SK-N-SH (cell line): ENCODE results near the gene LCORL. TPM values are rescaled to one million over a fixed set of nuclear protein-coding genes. Genes with fewer than 3 reads are reported as not detected.

Experiments used
- CTCF ChIA-PET: fragments of 300-600, 350-600 bp; formaldehyde crosslinking; extraction: SDS; loops from one replicate; lab custom pipeline; 2021; lab: Yijun Ruan, JAX
- POLR2A ChIA-PET: fragments of 350-600 bp; sonication (Branson Sonifier 250); formaldehyde crosslinking; extraction: SDS; loops from one replicate; lab custom pipeline; 2020; ENCODE audit warnings: antibody characterized with exemption, inconsistent platforms; lab: Yijun Ruan, JAX
- DNase-seq: peaks from one replicate; pipeline ENCODE4 v3.0.0; 2012
- H2AFZ ChIP-seq: fragments of 200-600 bp; sonication (generic); 2 replicates; pipeline ENCODE4 v1.8.1; 2016; ENCODE audit warnings: antibody characterized with exemption, mild to moderate bottlenecking, low read depth
- H3F3A ChIP-seq: fragments of 200-600 bp; sonication (generic); replicated peaks from 2 replicates; pipeline ENCODE3; 2016; ENCODE audit warnings: antibody characterized with exemption, mild to moderate bottlenecking; ENCODE audit not compliant: insufficient read depth
- H3K27ac ChIP-seq, 2 experiments: fragments of 200-500 bp in 1 of 2; fragments of 200-600 bp in 1 of 2; sonication (Bioruptor generic) in 1 of 2; sonication (generic), shearing (Covaris generic) in 1 of 2; 2 replicates each; pipeline versions ENCODE4 v1.5.1 to v1.6.1; 2014 to 2016; ENCODE audit warnings: low read depth in 2 of 2, inconsistent platforms in 1 of 2, low read length in 1 of 2, mild to moderate bottlenecking in 1 of 2, mixed read lengths in 1 of 2
- H3K27me3 ChIP-seq: fragments of 200-600 bp; sonication (generic), shearing (Covaris generic); 2 replicates; pipeline ENCODE4 v1.6.1; 2016; ENCODE audit warnings: mixed run types; ENCODE audit not compliant: insufficient read depth
- H3K36me3 ChIP-seq, 2 experiments: fragments of 200-500 bp in 1 of 2; fragments of 200-600 bp in 1 of 2; sonication (Bioruptor generic) in 1 of 2; sonication (generic) in 1 of 2; replicated peaks in 1 of 2; 2 replicates each; pipeline versions ENCODE3 to v1.5.1; 2014 to 2016; ENCODE audit warnings: low read length in 1 of 2, mild to moderate bottlenecking in 1 of 2; ENCODE audit not compliant: insufficient read depth in 2 of 2, control insufficient read depth in 1 of 2
- H3K4me1 ChIP-seq, 2 experiments: fragments of 200-500 bp in 1 of 2; fragments of 200-600 bp in 1 of 2; sonication (Bioruptor generic) in 1 of 2; sonication (generic), shearing (Covaris generic) in 1 of 2; 2 replicates each; pipeline versions ENCODE4 v1.5.1 to v1.6.1; 2014 to 2016; ENCODE audit warnings: low read depth in 1 of 2, low read length in 1 of 2, mixed run types in 1 of 2; ENCODE audit not compliant: insufficient read depth in 2 of 2, control insufficient read depth in 1 of 2
- H3K4me2 ChIP-seq: fragments of 200-600 bp; sonication (generic), shearing (Covaris generic); 2 replicates; pipeline ENCODE4 v1.6.1; 2017; ENCODE audit warnings: mixed run types
- H3K4me3 ChIP-seq, 2 experiments: fragments of 200-500 bp in 1 of 2; fragments of 200-600 bp in 1 of 2; sonication (Bioruptor generic) in 1 of 2; sonication (generic), shearing (Covaris generic) in 1 of 2; 2 replicates each; pipeline versions ENCODE4 v1.5.1 to v1.8.1; 2014 to 2016; ENCODE audit warnings: low read depth in 2 of 2, inconsistent platforms in 1 of 2, low read length in 1 of 2, mild to moderate bottlenecking in 1 of 2, mixed read lengths in 1 of 2, moderate library complexity in 1 of 2
- H3K79me2 ChIP-seq: fragments of 200-600 bp; sonication (generic); 2 replicates; pipeline ENCODE4 v1.8.1; 2017; ENCODE audit warnings: mild to moderate bottlenecking; ENCODE audit not compliant: insufficient read depth
- H3K9ac ChIP-seq: fragments of 200-600 bp; sonication (generic); 2 replicates; pipeline ENCODE4 v1.6.1; 2017; ENCODE audit warnings: mixed run types
- H3K9me2 ChIP-seq: fragments of 200-600 bp; sonication (generic); 2 replicates; pipeline ENCODE4 v1.6.1; 2017; ENCODE audit warnings: mixed run types
- H3K9me3 ChIP-seq: fragments of 200-600 bp; sonication (generic); 2 replicates; pipeline ENCODE4 v1.6.1; 2017; ENCODE audit warnings: mixed run types, mild to moderate bottlenecking, moderate library complexity
- H4K20me1 ChIP-seq: fragments of 200-600 bp; sonication (generic); 2 replicates; pipeline ENCODE4 v1.6.1; 2017; ENCODE audit warnings: mild to moderate bottlenecking, mixed run types; ENCODE audit not compliant: insufficient read depth
- CTCF ChIP-seq: fragments of 200-600 bp; sonication (generic); IDR thresholded peaks from 2 replicates; pipeline ENCODE4 v1.6.1; 2017; ENCODE audit warnings: antibody characterized with exemption, mild to moderate bottlenecking, moderate library complexity
- ELF1 ChIP-seq: IDR thresholded peaks from 2 replicates; pipeline ENCODE4 v1.4.0; 2012
- FOSL2 ChIP-seq: IDR thresholded peaks from 2 replicates; pipeline ENCODE4 v1.4.0; 2012; ENCODE audit warnings: low read depth, mild to moderate bottlenecking, moderate library complexity, borderline replicate concordance
- FOXM1 ChIP-seq: IDR thresholded peaks from 2 replicates; pipeline ENCODE4 v1.4.0; 2012; ENCODE audit warnings: low read depth, mild to moderate bottlenecking
- MAX ChIP-seq: IDR thresholded peaks from 2 replicates; pipeline ENCODE4 v1.4.0; 2012; ENCODE audit warnings: low read depth
- MEF2A ChIP-seq: IDR thresholded peaks from 2 replicates; pipeline ENCODE4 v1.4.0; 2012; ENCODE audit warnings: low read depth, borderline replicate concordance
- RCOR1 ChIP-seq: fragments of 150-350 bp; IDR thresholded peaks from 2 replicates; pipeline ENCODE4 v1.6.1; 2017; ENCODE audit warnings: antibody characterized with exemption, low read length
- REST ChIP-seq: IDR thresholded peaks from 2 replicates; pipeline ENCODE4 v1.6.1; 2012; ENCODE audit warnings: mild to moderate bottlenecking, low read depth, low read length, moderate library complexity
- RXRA ChIP-seq: IDR thresholded peaks from 2 replicates; pipeline ENCODE4 v1.4.0; 2012; ENCODE audit warnings: low read depth, mild to moderate bottlenecking, borderline replicate concordance
- SIN3A ChIP-seq: IDR thresholded peaks from 2 replicates; pipeline ENCODE4 v1.6.1; 2012; ENCODE audit warnings: low read depth, mild to moderate bottlenecking, low read length, moderate library complexity, borderline replicate concordance
- SMC3 ChIP-seq: IDR thresholded peaks from 2 replicates; pipeline ENCODE4 v1.6.1; 2012; ENCODE audit warnings: low read depth, low read length, improper control_type of control experiment
- TEAD4 ChIP-seq: IDR thresholded peaks from 2 replicates; pipeline ENCODE4 v1.4.0; 2012; ENCODE audit warnings: mild to moderate bottlenecking, borderline replicate concordance; ENCODE audit not compliant: insufficient read depth
- USF1 ChIP-seq: IDR thresholded peaks from 2 replicates; pipeline ENCODE4 v1.4.0; 2012; ENCODE audit warnings: low read depth, borderline replicate concordance
- ZBTB33 ChIP-seq: IDR thresholded peaks from 2 replicates; pipeline ENCODE4 v1.4.0; 2012; ENCODE audit warnings: low read depth, borderline replicate concordance
- WGBS: methylation state at CpG from one replicate; pipeline ENCODE4 v1.1.6; 2017; ENCODE audit warnings: low lambda C conversion rate; 5-methylcytosine and 5-hydroxymethylcytosine counted together
- polyA plus RNA-seq, 3 experiments: library from polyadenylated mRNA; depleted of rRNA; stranded (reverse); fragments of >200 nt; gene quantifications; 2 replicates each; pipeline ENCODE4 v1.2.3, GENCODE V29; 2012

The LCORL gene
- polyA plus RNA-seq, 1 of the 3 experiments (the other 2 are of a cell fraction), result 1.9 TPM

GRCh38 chr4:17924189-17924588 lies 97.4 kb downstream of the LCORL start:
- ChIA-PET POLR2A (no interaction called here), CTCF (no interaction called here)
- Histone ChIP-seq H3K9me3 (no peaks in the 10 kb centered on the region), H3K9ac (no peak overlapping the region), H3K36me3 (peaks cover 0 to 7% of the 10 kb centered on the region in 2 experiments), H3K4me1 (no peaks in the 10 kb centered on the region), H3K9me2 (no peaks in the 10 kb centered on the region), H4K20me1 (no peaks in the 10 kb centered on the region), H3K79me2 (peaks cover 4% of the 10 kb centered on the region; the same call in 1 of the 2 replicates), H3K4me2 (no peak overlapping the region), H3K27ac (no peak overlapping the region), H3K4me3 (no peak overlapping the region), H3F3A (no peaks in the 10 kb centered on the region), H2AFZ (no peak overlapping the region), H3K27me3 (no peaks in the 10 kb centered on the region)
- TF ChIP-seq MAX (no peak), MEF2A (no peak), FOSL2 (no peak), TEAD4 (no peak), ELF1 (no peak), USF1 (no peak), RCOR1 (no peak), CTCF (no peak), FOXM1 (no peak), SIN3A (no peak), SMC3 (no peak), ZBTB33 (no peak), RXRA (no peak), REST (no peak)
- no peak for DNase-seq
- WGBS, result 100% methylated on average over 4 of the region's 5 CpGs
